CD4-positive, alpha-beta T cell (primary cell): Measurements from ENCODE around the gene LAMA2. TPM values are rescaled to one million over a fixed set of nuclear protein-coding genes. Genes with fewer than 3 reads are reported as not detected.

Experiments used
- ATAC-seq: fragments of 200-7000 bp; cut with Tn5 transposase; one replicate; pipeline ENCODE4 v1.10.0; 2022; ENCODE audit warnings: mild to moderate bottlenecking; ENCODE audit not compliant: poor library complexity
- CTCF ChIA-PET: fragments of 350-600 bp; sonication (Branson Sonifier 250); formaldehyde crosslinking; loops from one replicate; lab custom pipeline; 2021; ENCODE audit warnings: antibody characterized with exemption, inconsistent platforms; lab: Charles Lee
- POLR2A ChIA-PET: fragments of 350-600 bp; sonication (Branson Sonifier 250); formaldehyde crosslinking; loops from one replicate; lab custom pipeline; 2021; ENCODE audit warnings: antibody characterized with exemption, inconsistent platforms; lab: Charles Lee
- DNase-seq, 14 experiments: peaks; one replicate each; pipeline ENCODE4 v3.0.0-alpha.2; 2013 to 2020; ENCODE audit warnings: mixed read lengths in 2 of 14
- H3K27ac ChIP-seq, 2 donors: one replicate each; pipeline versions ENCODE4 v1.5.1 to v1.7.0; 2013; ENCODE audit warnings: low read length in 2 of 2, low read depth in 1 of 2, mild to moderate bottlenecking in 1 of 2
- H3K27me3 ChIP-seq, 2 experiments: 1 replicate in 1 of 2; 2 replicates in 1 of 2; pipeline versions ENCODE4 v1.6.1 to v1.7.0; 2013; ENCODE audit warnings: low read length in 2 of 2, control low read depth in 1 of 2, mild to moderate bottlenecking in 1 of 2, moderate library complexity in 1 of 2; ENCODE audit not compliant: insufficient read depth in 2 of 2, control insufficient read depth in 1 of 2
- H3K36me3 ChIP-seq: one replicate; pipeline ENCODE4 v1.6.1; 2013; ENCODE audit warnings: low read length, control low read depth; ENCODE audit not compliant: insufficient read depth
- H3K4me1 ChIP-seq: one replicate; pipeline ENCODE4 v1.6.1; 2013; ENCODE audit warnings: low read length, control low read depth; ENCODE audit not compliant: insufficient read depth
- H3K4me3 ChIP-seq: one replicate; pipeline ENCODE4 v1.5.1; 2013; ENCODE audit warnings: mild to moderate bottlenecking, low read length, moderate library complexity
- H3K9me3 ChIP-seq, 2 experiments: 1 replicate in 1 of 2; 2 replicates in 1 of 2; pipeline versions ENCODE4 v1.6.1 to v1.7.0; 2013; ENCODE audit warnings: low read length in 2 of 2, mild to moderate bottlenecking in 2 of 2, control low read depth in 1 of 2, moderate library complexity in 1 of 2; ENCODE audit not compliant: control insufficient read depth in 1 of 2, insufficient read depth in 1 of 2
- H3K27ac Mint-ChIP-seq: one replicate; pipeline ENCODE4 v1.8.0; 2020; ENCODE audit warnings: mixed read lengths
- H3K27me3 Mint-ChIP-seq: one replicate; pipeline ENCODE4 v1.8.0; 2021; ENCODE audit warnings: mixed read lengths
- H3K36me3 Mint-ChIP-seq: one replicate; pipeline ENCODE4 v1.8.0; 2021; ENCODE audit warnings: low read depth, mixed read lengths
- H3K4me1 Mint-ChIP-seq: one replicate; pipeline ENCODE4 v1.8.0; 2021; ENCODE audit warnings: low read depth, mixed read lengths
- H3K4me3 Mint-ChIP-seq: one replicate; pipeline ENCODE4 v1.8.0; 2020; ENCODE audit warnings: mild to moderate bottlenecking, mixed read lengths
- H3K9me3 Mint-ChIP-seq: one replicate; pipeline ENCODE4 v1.8.0; 2020; ENCODE audit warnings: mixed read lengths
- CTCF ChIP-seq: fragments of 200-600 bp; IDR thresholded peaks from one replicate; pipeline ENCODE4 v1.8.0; 2022; ENCODE audit warnings: antibody characterized with exemption, mild to moderate bottlenecking
- intact Hi-C, 2 experiments: fragments of 100-400 bp; cut with DNase I in 1 of 2; cut with micrococcal nuclease in 1 of 2; formaldehyde crosslinking; loops; one replicate each; pipeline versions ENCODE4 v1.15.1 to v1.9.0; 2023 to 2025; cut with DNase I, micrococcal nuclease
- total RNA-seq, 174 experiments: library from RNA in 2 of 174; stranded (reverse) in 2 of 174; gene quantifications; one replicate each; pipeline ENCODE4 v1.2.3 and lab custom pipeline; 2021 to 2026

Gene LAMA2
- total RNA-seq, 2 experiments from 2014 or later: 0.05 to 0.06 TPM

- ATAC-seq: no peak
- Mint-ChIP-seq H3K9me3 (no peaks in the 10 kb centered on the region), H3K4me1 (no peaks in the 10 kb centered on the region), H3K4me3 (no peak overlapping the region), H3K27me3 (no peaks in the 10 kb centered on the region), H3K27ac (no peak overlapping the region), H3K36me3 (no peaks in the 10 kb centered on the region)
- ChIA-PET CTCF (no interaction called here), POLR2A (no interaction called here)
- H3K4me1 ChIP-seq: no peaks in the 10 kb centered on the region
- intact Hi-C loops: no loop called here
- no peak for TF ChIP-seq CTCF
- no peak overlapping the region for H3K4me3 ChIP-seq
- DNase-seq: no peak
- no peaks in the 10 kb centered on the region for H3K27me3 ChIP-seq
- H3K36me3 ChIP-seq: no peaks in the 10 kb centered on the region
- H3K9me3 ChIP-seq: no peaks in the 10 kb centered on the region
- no peak overlapping the region for H3K27ac ChIP-seq
Observed at GRCh38 chr6:129351807-129352206, 468.9 kb downstream of the LAMA2 start.

GRCh38 chr6:129353067-129353466 is 470.1 kb downstream of the LAMA2 start:
- Histone ChIP-seq H3K4me3 (no peak overlapping the region), H3K4me1 (no peaks in the 10 kb centered on the region), H3K27me3 (no peaks in the 10 kb centered on the region), H3K36me3 (no peaks in the 10 kb centered on the region), H3K27ac (no peak overlapping the region), H3K9me3 (no peaks in the 10 kb centered on the region)
- Mint-ChIP-seq H3K4me1 (no peaks in the 10 kb centered on the region), H3K36me3 (no peaks in the 10 kb centered on the region), H3K9me3 (no peaks in the 10 kb centered on the region), H3K4me3 (no peak overlapping the region), H3K27me3 (no peaks in the 10 kb centered on the region), H3K27ac (no peak overlapping the region)
- no peak for ATAC-seq
- no peak for TF ChIP-seq CTCF
- ChIA-PET POLR2A (no interaction called here), CTCF (no interaction called here)
- intact Hi-C loops: no loop called here
- no peak for DNase-seq

- H3K4me3 Mint-ChIP-seq: no peak overlapping the region
- no peak overlapping the region for H3K27ac ChIP-seq
- H3K36me3 ChIP-seq: no peaks in the 10 kb centered on the region
- POLR2A ChIA-PET: no interaction called here
- no peaks in the 10 kb centered on the region for H3K4me1 ChIP-seq
- H3K36me3 Mint-ChIP-seq: no peaks in the 10 kb centered on the region
- intact Hi-C loops: no loop called here
- H3K27me3 ChIP-seq: no peaks in the 10 kb centered on the region
- H3K9me3 ChIP-seq: no peaks in the 10 kb centered on the region
- no peak for TF ChIP-seq CTCF
- H3K27me3 Mint-ChIP-seq: peaks cover 5% of the 10 kb centered on the region
- CTCF ChIA-PET: no interaction called here
- no peak overlapping the region for H3K27ac Mint-ChIP-seq
- no peak overlapping the region for H3K4me3 ChIP-seq
- DNase-seq (no peak), ATAC-seq (no peak)
- no peaks in the 10 kb centered on the region for H3K9me3 Mint-ChIP-seq
- H3K4me1 Mint-ChIP-seq: no peaks in the 10 kb centered on the region
Observed at GRCh38 chr6:129356129-129356528, 473.2 kb downstream of the LAMA2 start.
